ENCODE measurements around the gene TMEM243.

- TF ChIP-seq, protein P1, sequence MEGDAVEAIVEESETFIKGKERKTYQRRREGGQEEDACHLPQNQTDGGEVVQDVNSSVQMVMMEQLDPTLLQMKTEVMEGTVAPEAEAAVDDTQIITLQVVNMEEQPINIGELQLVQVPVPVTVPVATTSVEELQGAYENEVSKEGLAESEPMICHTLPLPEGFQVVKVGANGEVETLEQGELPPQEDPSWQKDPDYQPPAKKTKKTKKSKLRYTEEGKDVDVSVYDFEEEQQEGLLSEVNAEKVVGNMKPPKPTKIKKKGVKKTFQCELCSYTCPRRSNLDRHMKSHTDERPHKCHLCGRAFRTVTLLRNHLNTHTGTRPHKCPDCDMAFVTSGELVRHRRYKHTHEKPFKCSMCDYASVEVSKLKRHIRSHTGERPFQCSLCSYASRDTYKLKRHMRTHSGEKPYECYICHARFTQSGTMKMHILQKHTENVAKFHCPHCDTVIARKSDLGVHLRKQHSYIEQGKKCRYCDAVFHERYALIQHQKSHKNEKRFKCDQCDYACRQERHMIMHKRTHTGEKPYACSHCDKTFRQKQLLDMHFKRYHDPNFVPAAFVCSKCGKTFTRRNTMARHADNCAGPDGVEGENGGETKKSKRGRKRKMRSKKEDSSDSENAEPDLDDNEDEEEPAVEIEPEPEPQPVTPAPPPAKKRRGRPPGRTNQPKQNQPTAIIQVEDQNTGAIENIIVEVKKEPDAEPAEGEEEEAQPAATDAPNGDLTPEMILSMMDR (conservative IDR thresholded peaks at IDR 0.05 in 1 of 2, IDR thresholded peaks at IDR 0.05 in 1 of 2; ENCODE audit: low read depth in 1 of 2, low read length in 2 of 2): no peak
- no peak for TF ChIP-seq EZH2 (IDR thresholded peaks at IDR 0.05; ENCODE audit: low read length, missing control alignments)
These were observed 1.2 kb upstream of the TMEM243 start for GRCh38 chr7:87220734-87221215.
